Measurements from ENCODE around the gene GAGE12C. TPM values are rescaled to one million over a fixed set of nuclear protein-coding genes. Genes with fewer than 3 reads are reported as not detected.
"Not testable (repeated sequence)": the region's sequence is repeated elsewhere in the genome, so short reads cannot be mapped to it uniquely, and the experiment has no call there.

Gene GAGE12C
- total RNA-seq (2014; rRNA removed; shearing (Covaris generic); ENCODE audit: low replicate concordance): not detected in 2 replicates

- DNase-seq (ENCODE audit: low read depth); in situ Hi-C loops (cut with HindIII; ENCODE audit: low pct_unique_long_range_greater_than_20kb, low sequenced_read_pairs): not testable (repeated sequence)
Observed at GRCh38 chrX:49531877-49532276, at the start of gene GAGE12C. Gene GAGE12C, plus strand, starts transcription at chrX:49532177. Its CDS starts 1,155 bp downstream, at chrX:49533332.

GRCh38 chrX:49541433-49541832, 9.5 kb downstream of the GAGE12C start, which contains the start of gene GAGE12D:
Gene GAGE12D, plus strand, starts transcription at chrX:49541733. Its CDS starts 1,155 bp downstream, at chrX:49542888.
- in situ Hi-C loops (cut with HindIII; ENCODE audit: low pct_unique_long_range_greater_than_20kb, low sequenced_read_pairs); DNase-seq (ENCODE audit: low read depth): not testable (repeated sequence)

- in situ Hi-C loops (cut with HindIII; ENCODE audit: low pct_unique_long_range_greater_than_20kb, low sequenced_read_pairs); DNase-seq (ENCODE audit: low read depth): not testable (repeated sequence)
Observed at GRCh38 chrX:49550989-49551388, 19.0 kb downstream of the GAGE12C start, which contains the start of gene GAGE12E. Gene GAGE12E, plus strand, starts transcription at chrX:49551289. Its CDS starts 1,155 bp downstream, at chrX:49552444.

- in situ Hi-C loops (cut with HindIII; ENCODE audit: low pct_unique_long_range_greater_than_20kb, low sequenced_read_pairs); DNase-seq (ENCODE audit: low read depth): not testable (repeated sequence)
Observed at GRCh38 chrX:49560542-49560941, 28.6 kb downstream of the GAGE12C start, which contains the start of gene GAGE12F. Gene GAGE12F, plus strand, starts transcription at chrX:49560842. Its CDS starts 1,155 bp downstream, at chrX:49561997.

- DNase-seq (ENCODE audit: low read depth); in situ Hi-C loops (cut with HindIII; ENCODE audit: low pct_unique_long_range_greater_than_20kb, low sequenced_read_pairs): not testable (repeated sequence)
Observed at GRCh38 chrX:49568728-49569127, 36.8 kb downstream of the GAGE12C start.

- in situ Hi-C loops (cut with HindIII; ENCODE audit: low pct_unique_long_range_greater_than_20kb, low sequenced_read_pairs); DNase-seq (ENCODE audit: low read depth): not testable (repeated sequence)
Observed at GRCh38 chrX:49569152-49569551, 37.2 kb downstream of the GAGE12C start.

- DNase-seq (ENCODE audit: low read depth); in situ Hi-C loops (cut with HindIII; ENCODE audit: low pct_unique_long_range_greater_than_20kb, low sequenced_read_pairs): not testable (repeated sequence)
Observed at GRCh38 chrX:49570100-49570499, 38.1 kb downstream of the GAGE12C start, which contains the start of gene GAGE12G. Gene GAGE12G, plus strand, starts transcription at chrX:49570400. Its CDS starts 1,155 bp downstream, at chrX:49571555.

- in situ Hi-C loops (cut with HindIII; ENCODE audit: low pct_unique_long_range_greater_than_20kb, low sequenced_read_pairs): not testable (repeated sequence)
Observed at GRCh38 chrX:49579649-49580048, 47.7 kb downstream of the GAGE12C start, which contains the start of gene GAGE12H. Gene GAGE12H, plus strand, starts transcription at chrX:49579949. Its CDS starts 1,155 bp downstream, at chrX:49581104.

More at GRCh38 chrX:49579649-49580048, 47.7 kb downstream of the GAGE12C start, which contains the start of gene GAGE12H:
- DNase-seq (ENCODE audit: low read depth): not testable (repeated sequence)

Other genes starting within 250 kb of the GAGE12C start
- not detected in 2 replicates for gene GAGE10, start 228.5 kb upstream of the GAGE12C start, total RNA-seq (2014; rRNA removed; shearing (Covaris generic); ENCODE audit: low replicate concordance)
- not detected in 2 replicates for gene GAGE12J, start 210.1 kb upstream of the GAGE12C start, total RNA-seq (2014; rRNA removed; shearing (Covaris generic); ENCODE audit: low replicate concordance)
- not detected in 2 replicates for gene GAGE13, start 200.6 kb upstream of the GAGE12C start, total RNA-seq (2014; rRNA removed; shearing (Covaris generic); ENCODE audit: low replicate concordance)
- gene GAGE12D, start 9.6 kb downstream of the GAGE12C start, total RNA-seq (2014; rRNA removed; shearing (Covaris generic); ENCODE audit: low replicate concordance): not detected in 2 replicates
- gene GAGE12E, start 19.1 kb downstream of the GAGE12C start, total RNA-seq (2014; rRNA removed; shearing (Covaris generic); ENCODE audit: low replicate concordance): not detected in 2 replicates
- not detected in 2 replicates for gene GAGE12F, start 28.7 kb downstream of the GAGE12C start, total RNA-seq (2014; rRNA removed; shearing (Covaris generic); ENCODE audit: low replicate concordance)
- not detected in 2 replicates for gene GAGE12G, start 38.2 kb downstream of the GAGE12C start, total RNA-seq (2014; rRNA removed; shearing (Covaris generic); ENCODE audit: low replicate concordance)
- not detected in 2 replicates for gene GAGE12H, start 47.8 kb downstream of the GAGE12C start, total RNA-seq (2014; rRNA removed; shearing (Covaris generic); ENCODE audit: low replicate concordance)
- not detected in 2 replicates for gene GAGE2A, start 57.3 kb downstream of the GAGE12C start, total RNA-seq (2014; rRNA removed; shearing (Covaris generic); ENCODE audit: low replicate concordance)
- not detected in 2 replicates for gene GAGE1, start 66.8 kb downstream of the GAGE12C start, total RNA-seq (2014; rRNA removed; shearing (Covaris generic); ENCODE audit: low replicate concordance)
- not detected in 2 replicates for gene PAGE1, start 163.8 kb downstream of the GAGE12C start, total RNA-seq (2014; rRNA removed; shearing (Covaris generic); ENCODE audit: low replicate concordance)